GM21737 (cell line): Measurements from ENCODE around the gene UNC119.

ENCODE experiments used
- ATAC-seq: cut with Tn5 transposase; IDR thresholded peaks from one replicate; pipeline ENCODE4 v1.9.1; 2021; ENCODE audit warnings: mild to moderate bottlenecking, moderate library complexity; ENCODE audit not compliant: unreplicated experiment

Gene UNC119

DNA sequence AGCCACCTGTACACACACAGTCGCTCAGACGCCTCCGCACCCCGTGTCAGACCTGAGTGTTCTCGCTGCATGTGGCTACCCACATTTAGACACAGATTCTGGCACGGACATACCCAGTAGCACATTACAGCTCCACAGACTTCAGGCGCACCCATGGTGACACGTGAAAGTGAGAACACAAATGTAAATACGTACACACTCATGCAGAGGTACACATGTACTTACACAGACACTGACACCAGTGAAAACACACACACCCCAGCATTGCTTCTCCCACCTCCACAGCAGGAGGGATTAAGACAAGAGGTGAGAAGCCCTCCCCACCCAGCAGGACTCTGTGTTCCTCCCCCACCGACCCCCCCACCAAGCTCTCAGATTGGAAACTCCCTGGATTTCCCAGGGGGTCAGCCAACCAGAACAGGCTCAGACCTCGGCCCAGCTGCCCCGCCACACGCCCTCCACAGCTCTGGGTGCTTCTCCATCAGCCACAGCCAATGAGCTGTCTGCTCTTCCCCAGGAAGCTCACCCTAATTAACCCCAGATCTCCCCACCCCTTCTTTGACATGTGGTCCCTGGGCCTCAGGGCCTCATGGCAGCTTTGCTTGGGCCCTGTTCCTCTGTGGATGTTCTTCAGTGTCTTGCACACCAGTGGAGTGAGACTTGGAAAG lies 51.6 kb downstream of the UNC119 start:
- ATAC-seq = no peak

DNA sequence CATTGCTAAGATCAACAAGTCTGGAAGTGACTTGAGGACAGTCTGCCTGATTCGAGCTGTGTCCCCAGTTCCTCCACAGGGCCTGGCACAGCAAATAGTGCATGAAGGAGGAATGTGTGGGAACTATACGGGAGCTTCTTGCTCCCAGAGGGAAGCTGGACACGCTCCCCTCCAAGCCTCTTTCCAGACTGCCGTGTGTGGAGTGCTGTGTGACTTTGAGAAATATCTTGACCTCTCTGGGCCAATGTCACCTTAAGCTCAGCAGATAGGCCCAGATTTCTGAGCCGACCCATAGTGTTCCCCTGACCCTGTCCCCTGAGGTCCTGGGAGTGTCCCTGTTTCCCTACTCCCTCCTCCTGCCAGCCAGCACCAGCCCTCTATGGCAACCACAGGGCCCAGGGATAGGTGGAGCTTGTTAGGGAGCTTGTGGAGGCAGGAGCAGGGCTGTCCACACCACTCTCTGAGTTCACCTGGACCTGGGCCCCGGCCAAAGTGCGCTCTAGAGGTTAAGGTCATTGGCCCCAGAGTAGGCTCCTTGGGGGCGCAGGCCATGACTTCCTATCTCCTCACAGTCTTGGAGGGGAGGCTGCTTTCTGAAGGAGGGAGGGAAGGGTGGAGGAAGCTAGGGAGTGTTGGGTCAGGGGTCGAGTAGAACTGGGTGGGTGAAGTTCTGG lies 52.6 kb downstream of the UNC119 start:
- no peak for ATAC-seq

DNA sequence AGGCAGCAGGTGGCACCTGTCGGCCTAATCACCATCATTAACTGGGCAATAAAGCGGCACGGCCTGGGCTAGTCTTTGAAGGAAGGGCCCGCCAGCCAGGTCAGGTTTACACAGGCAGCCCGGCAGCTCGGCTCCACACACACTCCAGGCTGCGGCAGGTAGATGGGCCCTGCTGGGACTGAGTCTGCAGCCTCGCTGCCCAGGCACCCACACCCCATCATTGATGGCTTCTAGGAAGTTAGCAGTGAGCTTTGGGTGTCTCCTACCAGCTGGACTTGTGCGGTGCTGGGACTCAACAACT lies 53.1 kb downstream of the UNC119 start:
- ATAC-seq = no peak

DNA sequence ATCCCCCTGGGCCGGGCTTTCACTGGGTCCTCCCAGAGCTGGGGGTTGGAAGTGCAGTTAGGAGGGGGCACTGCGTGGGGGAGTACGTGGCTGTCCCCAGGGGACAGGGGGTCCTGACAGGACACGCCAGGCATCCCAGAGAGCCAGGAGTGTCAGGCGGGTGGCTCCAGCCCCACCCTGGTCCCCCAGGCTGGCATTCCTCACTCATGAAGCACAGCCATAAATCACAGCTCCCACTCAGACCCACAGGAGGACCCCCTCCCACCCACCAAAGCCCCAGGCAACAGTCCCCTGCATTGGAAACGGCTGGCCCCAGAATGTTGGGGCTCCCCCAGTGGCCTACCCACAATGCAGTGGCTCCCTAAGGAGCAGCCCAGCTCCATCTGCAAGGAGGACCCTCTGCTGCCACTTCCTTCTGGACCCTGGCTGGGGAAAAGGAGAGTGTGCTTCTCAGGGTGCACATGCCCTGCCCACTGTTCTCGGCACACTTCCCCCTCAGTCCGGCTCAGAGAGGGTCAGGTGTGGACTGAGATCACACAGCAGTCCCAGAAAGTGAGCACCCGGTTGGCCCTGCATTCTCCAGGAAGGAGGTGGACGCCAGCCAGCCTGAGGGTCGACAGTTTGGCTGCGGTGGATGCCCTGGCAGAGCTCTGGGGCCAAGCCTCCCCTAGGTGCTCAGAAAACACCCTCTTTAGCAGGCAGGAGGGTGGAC lies 53.6 kb downstream of the UNC119 start:
- ATAC-seq = no peak

DNA sequence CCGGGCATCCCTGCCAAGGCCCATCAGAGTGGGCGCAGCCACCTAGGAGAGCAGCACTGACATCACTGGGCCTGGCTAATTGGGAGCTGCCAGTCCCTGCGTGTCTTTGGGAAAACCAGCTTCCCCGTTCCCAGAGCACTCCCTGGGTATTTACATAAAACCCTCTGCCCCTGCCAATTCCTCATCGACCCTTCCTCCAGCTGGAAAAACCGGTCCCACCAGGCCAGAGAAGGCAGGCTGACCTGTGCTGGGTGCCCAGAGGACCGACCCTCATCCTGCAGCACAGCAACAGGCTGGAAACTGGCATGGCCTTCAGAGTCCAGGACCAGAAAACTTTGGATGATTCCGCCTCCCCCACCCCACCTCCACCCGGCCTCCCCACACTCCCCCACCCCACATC lies 54.5 kb downstream of the UNC119 start:
- ATAC-seq = no peak
